GM19372 (cell line): ENCODE measurements around the gene DMD.

Experiments used
- ATAC-seq: cut with Tn5 transposase; IDR thresholded peaks from one replicate; pipeline ENCODE4 v1.9.1; 2021; ENCODE audit warnings: mild to moderate bottlenecking, low read depth, moderate library complexity; ENCODE audit not compliant: unreplicated experiment

DMD gene

GRCh38 chrX:31572360-31572759 is 1639.0 kb downstream of the DMD start:
- no peak for ATAC-seq

GRCh38 chrX:31570658-31571057 is 1640.7 kb downstream of the DMD start:
- ATAC-seq: no peak

GRCh38 chrX:31563792-31564191 is 1647.6 kb downstream of the DMD start:
- ATAC-seq: no peak

- ATAC-seq: no peak
Observed at GRCh38 chrX:31555506-31555905, 1655.8 kb downstream of the DMD start.

GRCh38 chrX:31551913-31552312 is 1659.4 kb downstream of the DMD start:
- ATAC-seq: no peak

GRCh38 chrX:31550158-31550557 is 1661.2 kb downstream of the DMD start:
- ATAC-seq: no peak

- ATAC-seq: no peak
Observed at GRCh38 chrX:31547816-31548215, 1663.5 kb downstream of the DMD start.

- ATAC-seq: no peak
Observed at GRCh38 chrX:31547416-31547815, 1663.9 kb downstream of the DMD start.

GRCh38 chrX:31546126-31546525 is 1665.2 kb downstream of the DMD start:
- ATAC-seq: no peak

GRCh38 chrX:31545726-31546125 is 1665.6 kb downstream of the DMD start:
- ATAC-seq: no peak

- no peak for ATAC-seq
Observed at GRCh38 chrX:31545191-31545590, 1666.2 kb downstream of the DMD start.

GRCh38 chrX:31543634-31544033 is 1667.7 kb downstream of the DMD start:
- ATAC-seq: no peak

GRCh38 chrX:31542566-31542965 is 1668.8 kb downstream of the DMD start:
- no peak for ATAC-seq

GRCh38 chrX:31540313-31540712 is 1671.0 kb downstream of the DMD start:
- ATAC-seq: no peak

GRCh38 chrX:31527455-31528126 is 1683.8 kb downstream of the DMD start:
- no peak for ATAC-seq

GRCh38 chrX:31523884-31524536 is 1687.3 kb downstream of the DMD start:
- no peak for ATAC-seq

- ATAC-seq: no peak
Observed at GRCh38 chrX:31522760-31523159, 1688.6 kb downstream of the DMD start.

- no peak for ATAC-seq
Observed at GRCh38 chrX:31521941-31522340, 1689.4 kb downstream of the DMD start.

GRCh38 chrX:31516527-31516926 is 1694.8 kb downstream of the DMD start:
- no peak for ATAC-seq

- ATAC-seq: no peak
Observed at GRCh38 chrX:31508338-31508737, 1703.0 kb downstream of the DMD start.

GRCh38 chrX:31506928-31507327 is 1704.4 kb downstream of the DMD start:
- ATAC-seq: no peak

GRCh38 chrX:31506360-31506759 is 1705.0 kb downstream of the DMD start:
- ATAC-seq: no peak
